GM12874 (cell line): ENCODE measurements around the gene XRN1.

ENCODE experiments used
- CTCF ChIP-seq: IDR thresholded peaks from 2 replicates; pipeline ENCODE4 v1.5.1; 2011; ENCODE audit warnings: low read depth, mild to moderate bottlenecking, control low read depth, low read length, moderate library complexity; ENCODE audit not compliant: insufficient read depth

Gene XRN1

GRCh38 chr3:142275856-142276255 lies 172.0 kb downstream of the XRN1 start:
- no peak for TF ChIP-seq CTCF

- no peak for TF ChIP-seq CTCF
Measured at GRCh38 chr3:142274908-142275307, 172.9 kb downstream of the XRN1 start.

GRCh38 chr3:142273501-142273900 lies 174.3 kb downstream of the XRN1 start:
- no peak for TF ChIP-seq CTCF

GRCh38 chr3:142272200-142272891 lies 175.5 kb downstream of the XRN1 start:
- no peak for TF ChIP-seq CTCF

GRCh38 chr3:142270407-142270806 lies 177.4 kb downstream of the XRN1 start:
- TF ChIP-seq CTCF = no peak

GRCh38 chr3:142269767-142270166 lies 178.1 kb downstream of the XRN1 start:
- no peak for TF ChIP-seq CTCF

- no peak for TF ChIP-seq CTCF
Measured at GRCh38 chr3:142268426-142268825, 179.4 kb downstream of the XRN1 start.
